Hair follicular keratinocyte (primary cell): Measurements from ENCODE around the gene IL17RD. TPM values are rescaled to one million over a fixed set of nuclear protein-coding genes. Genes with fewer than 3 reads are reported as not detected.

Experiments
- total RNA-seq: library from RNA; depleted of rRNA; stranded (reverse); fragments of >200 nt; gene quantifications from 2 replicates; pipeline ENCODE4 v1.2.3, GENCODE V29; 2015

IL17RD gene
- 1.1 and 1.3 TPM in 2 replicates for total RNA-seq

DNA sequence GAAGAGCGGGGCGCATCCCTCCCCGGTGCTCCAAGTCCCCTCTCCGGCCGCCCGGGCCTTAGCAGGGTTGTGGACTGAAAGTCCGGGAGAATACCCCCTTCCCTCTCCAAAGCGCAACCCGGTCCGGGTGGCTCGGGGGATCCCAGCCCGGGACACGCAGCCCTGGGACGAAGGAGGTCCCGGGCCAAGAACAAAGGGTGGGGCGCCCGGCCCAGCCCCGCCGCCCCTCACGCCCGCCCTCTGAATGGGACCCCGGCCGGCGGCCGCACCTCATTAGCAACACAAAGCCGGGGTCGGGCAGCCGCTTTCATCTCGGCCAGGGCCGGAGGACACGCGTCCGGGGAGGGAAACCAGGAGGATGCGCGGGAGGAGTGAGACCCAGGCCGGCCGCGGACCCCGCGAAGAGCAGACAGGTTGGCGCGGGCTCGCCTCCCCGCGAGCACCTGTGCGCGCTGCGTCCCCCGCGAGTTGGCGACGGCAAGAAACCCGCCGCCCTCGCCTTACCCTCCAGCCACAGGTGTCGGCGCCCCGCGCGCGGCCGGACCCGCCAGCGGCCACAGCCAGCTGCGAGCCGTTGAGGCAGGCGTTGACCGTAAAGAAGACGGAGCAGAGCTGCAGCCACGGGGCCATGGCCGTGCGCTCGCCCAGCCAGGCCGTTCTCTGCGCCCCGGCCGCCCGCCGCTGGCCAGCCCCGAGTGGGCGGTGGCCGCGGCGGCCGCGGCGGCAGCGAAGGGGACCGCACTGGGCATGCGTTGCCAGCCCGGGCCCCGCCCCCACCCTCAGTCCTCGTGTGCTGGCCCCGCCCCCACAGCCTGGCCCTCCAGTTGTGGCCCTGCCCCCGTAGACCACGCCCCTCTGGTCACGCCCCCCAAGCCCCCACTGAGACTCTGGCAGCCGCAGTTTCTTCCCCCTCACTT is at the start of gene IL17RD:
Gene IL17RD (minus strand): TSS at position 697 of the 917 bp plus-strand sequence. CDS start 67 bp downstream, at position 630.

DNA sequence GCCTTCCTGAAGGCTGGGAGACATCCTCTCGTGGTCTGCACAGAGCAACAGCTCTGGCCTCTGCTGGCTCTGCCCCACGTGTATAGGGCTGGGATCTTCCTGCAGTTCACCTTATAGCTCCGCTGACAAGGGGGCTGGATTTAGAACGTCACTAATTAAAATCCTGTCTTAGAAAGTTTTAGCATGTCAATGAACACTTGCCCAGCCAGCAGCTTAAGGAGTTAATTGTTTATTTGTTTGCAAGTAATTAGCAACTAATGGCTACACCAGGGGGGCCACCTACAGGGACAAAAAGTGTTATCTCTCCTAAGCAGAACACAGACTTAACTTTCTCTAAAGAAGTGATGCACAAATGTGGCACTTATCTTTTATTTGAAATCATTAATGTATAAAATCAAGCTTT is 34.7 kb upstream of the IL17RD start, which contains the start of gene HESX1:
Gene HESX1 (minus strand): TSS at position 84 of the 403 bp plus-strand sequence. CDS start 60 bp downstream, at position 24.

DNA sequence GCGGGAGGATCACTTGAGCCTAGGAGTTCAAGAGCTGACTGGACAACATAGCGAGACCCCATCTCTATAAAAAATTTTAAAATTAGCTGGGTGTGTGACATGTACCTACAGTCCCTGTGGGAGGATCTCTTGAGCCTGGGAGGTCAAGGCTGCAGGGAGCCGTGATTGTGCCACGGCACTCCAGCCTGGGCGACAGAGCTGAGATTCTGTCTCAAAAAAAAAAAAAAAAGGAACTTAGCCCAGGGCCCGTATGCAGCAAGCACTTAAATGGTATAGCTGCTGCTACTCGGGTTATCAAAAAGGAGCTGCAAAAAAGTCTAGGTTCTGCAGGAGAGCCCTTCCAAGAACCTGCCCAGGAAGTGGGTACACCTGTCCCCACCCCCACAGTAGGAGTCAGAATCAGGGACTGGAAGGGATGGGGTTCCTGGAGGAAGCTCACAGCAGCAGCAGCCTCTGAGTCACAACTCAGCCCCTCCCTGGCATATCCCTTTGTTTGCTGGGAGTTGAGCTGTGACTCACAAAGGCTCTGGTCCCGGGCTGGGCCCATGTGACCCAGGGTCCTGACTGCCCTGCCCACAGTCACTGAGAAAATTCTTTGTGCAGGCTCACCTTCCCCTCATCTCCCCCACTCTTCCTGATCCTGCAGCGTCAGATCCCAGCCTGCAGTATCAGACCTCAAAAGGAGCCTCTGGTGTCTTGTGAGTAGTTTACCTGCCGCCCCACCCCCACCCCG is 104.9 kb downstream of the IL17RD start, which contains the start of gene SPATA12:
Gene SPATA12 (plus strand): TSS at position 576 of the 733 bp plus-strand sequence. CDS start 13,031 bp downstream, outside the sequence.

Other genes starting within 250 kb of the IL17RD start
- not detected in 2 replicates for gene SPATA12, start 104.7 kb downstream of the IL17RD start, total RNA-seq
- 0.34 and 0.55 TPM in 2 replicates for gene HESX1, start 34.6 kb upstream of the IL17RD start, total RNA-seq
- 18.1 and 23.2 TPM in 2 replicates for gene APPL1, start 62.4 kb upstream of the IL17RD start, total RNA-seq
- not detected in 2 replicates for gene ASB14, start 127.3 kb upstream of the IL17RD start, total RNA-seq